GM18520 (cell line): Measurements from ENCODE around the gene RASGRP3.

Experiments
- ATAC-seq: cut with Tn5 transposase; IDR thresholded peaks from one replicate; pipeline ENCODE4 v1.9.1; 2021; ENCODE audit not compliant: unreplicated experiment

The RASGRP3 gene

GRCh38 chr2:33492399-33493134, 16.1 kb downstream of the RASGRP3 start:
- no peak for ATAC-seq

- ATAC-seq = peak; percentile 38
These were observed 17.8 kb downstream of the RASGRP3 start for GRCh38 chr2:33494155-33494779.

GRCh38 chr2:33494877-33495641, 18.6 kb downstream of the RASGRP3 start:
- no peak for ATAC-seq

- no peak for ATAC-seq
These were observed 19.2 kb downstream of the RASGRP3 start for GRCh38 chr2:33495683-33496082.

GRCh38 chr2:33496150-33496549, 19.7 kb downstream of the RASGRP3 start:
- ATAC-seq = no peak

- ATAC-seq = no peak
These were observed 20.3 kb downstream of the RASGRP3 start for GRCh38 chr2:33496726-33497125.

- peak; percentile 48 for ATAC-seq
These were observed 20.8 kb downstream of the RASGRP3 start for GRCh38 chr2:33497221-33497650.

- peak; percentile 22 for ATAC-seq
These were observed 22.0 kb downstream of the RASGRP3 start for GRCh38 chr2:33498291-33498956.

GRCh38 chr2:33500177-33500576, 23.7 kb downstream of the RASGRP3 start:
- ATAC-seq = no peak

- no peak for ATAC-seq
These were observed 25.6 kb downstream of the RASGRP3 start for GRCh38 chr2:33502025-33502424.

- no peak for ATAC-seq
These were observed 26.6 kb downstream of the RASGRP3 start for GRCh38 chr2:33503002-33503401.

GRCh38 chr2:33505966-33506365, 29.5 kb downstream of the RASGRP3 start:
- ATAC-seq = no peak

- ATAC-seq = no peak
These were observed 33.6 kb downstream of the RASGRP3 start for GRCh38 chr2:33509908-33510585.

GRCh38 chr2:33510586-33510968, 34.1 kb downstream of the RASGRP3 start:
- ATAC-seq = no peak

GRCh38 chr2:33511141-33511540, 34.7 kb downstream of the RASGRP3 start:
- no peak for ATAC-seq

GRCh38 chr2:33512112-33512511, 35.7 kb downstream of the RASGRP3 start:
- no peak for ATAC-seq

- no peak for ATAC-seq
These were observed 37.0 kb downstream of the RASGRP3 start for GRCh38 chr2:33513480-33513879.

GRCh38 chr2:33516456-33516995, 40.1 kb downstream of the RASGRP3 start:
- no peak for ATAC-seq

- ATAC-seq = no peak
These were observed 41.8 kb downstream of the RASGRP3 start for GRCh38 chr2:33518200-33518599.

GRCh38 chr2:33518929-33519328, 42.5 kb downstream of the RASGRP3 start:
- ATAC-seq = no peak
